Measurements from ENCODE around the gene INHBB. TPM values are rescaled to one million over a fixed set of nuclear protein-coding genes. Genes with fewer than 3 reads are reported as not detected.

The INHBB gene
- polyA plus RNA-seq, 2 of the 4 experiments (the other 2 are of a cell fraction): 7.2 to 25.3 TPM

GRCh38 chr2:120317916-120318315, 28.0 kb upstream of the INHBB start:
- FAIRE-seq: no peak
- no peak for DNase-seq (ENCODE audit: low read depth in 1 of 2, low spot score in 1 of 2)
- H3K4me3 ChIP-seq: no peak overlapping the region
- no peak for TF ChIP-seq BHLHE40 (IDR thresholded peaks at IDR 0.05; ENCODE audit: low read depth, low read length)
- TF ChIP-seq PHF8 (IDR thresholded peaks at IDR 0.05; ENCODE audit: borderline replicate concordance, low read depth): no peak
- no peak for TF ChIP-seq MYC (IDR thresholded peaks at IDR 0.05; ENCODE audit: borderline replicate concordance, low read length)
- TF ChIP-seq, protein P1, sequence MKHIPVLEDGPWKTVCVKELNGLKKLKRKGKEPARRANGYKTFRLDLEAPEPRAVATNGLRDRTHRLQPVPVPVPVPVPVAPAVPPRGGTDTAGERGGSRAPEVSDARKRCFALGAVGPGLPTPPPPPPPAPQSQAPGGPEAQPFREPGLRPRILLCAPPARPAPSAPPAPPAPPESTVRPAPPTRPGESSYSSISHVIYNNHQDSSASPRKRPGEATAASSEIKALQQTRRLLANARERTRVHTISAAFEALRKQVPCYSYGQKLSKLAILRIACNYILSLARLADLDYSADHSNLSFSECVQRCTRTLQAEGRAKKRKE (CRISPR knock-in tag; IDR thresholded peaks at IDR 0.05; ENCODE audit: low read depth): no peak
- no peak for TF ChIP-seq FOSL2 (IDR thresholded peaks at IDR 0.05)
- TF ChIP-seq FOSL2 (CRISPR knock-in tag; IDR thresholded peaks at IDR 0.05): no peak
- TF ChIP-seq ELK1 (IDR thresholded peaks at IDR 0.05; ENCODE audit: low read depth, low read length): no peak
- TF ChIP-seq RAD21 (conservative IDR thresholded peaks at IDR 0.05 in 1 of 2, IDR thresholded peaks at IDR 0.05 in 1 of 2): no peak
- TF ChIP-seq KDM1A (IDR thresholded peaks at IDR 0.05; ENCODE audit: low read depth): no peak
- TF ChIP-seq RCOR1 (IDR thresholded peaks at IDR 0.05; ENCODE audit: low read depth, low read length): no peak
- no peak for TF ChIP-seq EHF (CRISPR knock-in tag; IDR thresholded peaks at IDR 0.05)
- no peak for TF ChIP-seq CHD2 (IDR thresholded peaks at IDR 0.05; ENCODE audit: low read length, partially characterized antibody)
- H3K4me1 ChIP-seq: 0 out of 3 replicates have a peak, but pooled peaks cover 3% of the 10 kb centered on the region
- H3K4me2 ChIP-seq: no peak overlapping the region
- ATAC-seq: no peak
- ChIA-PET CTCF (interaction anchor here (1.0 to 1.5 kb wide), 3 partner anchors 14 to 363 kb away, joined by 3 to 6 read pairs (median 3); no protein-coding TSS in a partner anchor), POLR2A (no interaction called here)
- no peaks in the 10 kb centered on the region for H3K9me3 ChIP-seq
- no peak overlapping the region for H3K27ac ChIP-seq
- 85% methylated on average over 8 of the region's 8 CpGs for WGBS (ENCODE audit: missing lambda C conversion rate)

DNA sequence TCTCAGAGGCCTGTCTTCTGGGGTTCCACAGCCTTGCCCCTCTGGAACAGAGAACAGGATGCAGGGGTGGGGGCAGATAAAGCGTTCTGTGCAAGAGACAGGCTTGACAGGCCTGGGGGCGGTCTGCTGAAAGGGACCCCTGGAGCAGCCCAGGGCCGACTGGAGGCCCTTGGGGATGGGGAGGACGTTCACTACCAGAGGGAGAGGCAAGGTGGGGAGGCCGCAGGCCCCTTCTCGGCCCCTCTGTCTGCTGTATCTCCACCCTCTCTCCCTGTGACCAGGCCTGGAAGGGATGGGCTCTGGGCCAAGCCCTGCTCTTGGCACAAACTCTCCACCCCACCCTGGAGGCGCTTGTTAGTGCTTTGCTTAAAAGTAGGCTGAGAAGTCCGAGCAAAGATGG, 27.3 kb upstream of the INHBB start:
- Histone ChIP-seq H3K4me3 (no peak overlapping the region), H3K4me1 (no peaks in the 10 kb centered on the region), H3K4me2 (no peak overlapping the region), H3K27ac (no peak overlapping the region), H3K9me3 (no peaks in the 10 kb centered on the region)
- 59% methylated on average over 8 of the region's 8 CpGs for WGBS (ENCODE audit: missing lambda C conversion rate)
- FAIRE-seq (no peak), ATAC-seq (no peak), DNase-seq (ENCODE audit: low read depth in 1 of 2, low spot score in 1 of 2) (no peak)
- CTCF ChIA-PET: interaction anchor here (0.7 to 1.5 kb wide), 3 partner anchors 13 to 362 kb away, joined by 3 to 6 read pairs (median 3); no protein-coding TSS in a partner anchor
- TF ChIP-seq CTCF (IDR thresholded peaks at IDR 0.05) (no peak), NR3C1 (IDR thresholded peaks at IDR 0.05) (no peak), CHD2 (IDR thresholded peaks at IDR 0.05; ENCODE audit: low read length, partially characterized antibody) (no peak), RAD21 (conservative IDR thresholded peaks at IDR 0.05 in 1 of 2, IDR thresholded peaks at IDR 0.05 in 1 of 2) (no peak), EHF (CRISPR knock-in tag; IDR thresholded peaks at IDR 0.05) (no peak), HES2 (IDR thresholded peaks at IDR 0.05) (no peak), BCL3 (IDR thresholded peaks at IDR 0.05) (no peak), EP300 (IDR thresholded peaks at IDR 0.05) (no peak), NPAS2 (CRISPR knock-in tag; IDR thresholded peaks at IDR 0.05; ENCODE audit: borderline replicate concordance) (no peak), CHD4 (IDR thresholded peaks at IDR 0.05; ENCODE audit: borderline replicate concordance) (no peak), HOXB13 (CRISPR knock-in tag; IDR thresholded peaks at IDR 0.05; ENCODE audit: low read depth) (no peak)
- TF ChIP-seq, protein P2, sequence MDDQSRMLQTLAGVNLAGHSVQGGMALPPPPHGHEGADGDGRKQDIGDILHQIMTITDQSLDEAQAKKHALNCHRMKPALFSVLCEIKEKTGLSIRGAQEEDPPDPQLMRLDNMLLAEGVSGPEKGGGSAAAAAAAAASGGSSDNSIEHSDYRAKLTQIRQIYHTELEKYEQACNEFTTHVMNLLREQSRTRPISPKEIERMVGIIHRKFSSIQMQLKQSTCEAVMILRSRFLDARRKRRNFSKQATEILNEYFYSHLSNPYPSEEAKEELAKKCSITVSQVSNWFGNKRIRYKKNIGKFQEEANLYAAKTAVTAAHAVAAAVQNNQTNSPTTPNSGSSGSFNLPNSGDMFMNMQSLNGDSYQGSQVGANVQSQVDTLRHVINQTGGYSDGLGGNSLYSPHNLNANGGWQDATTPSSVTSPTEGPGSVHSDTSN (IDR thresholded peaks at IDR 0.05): no peak
- TF ChIP-seq, protein P3, sequence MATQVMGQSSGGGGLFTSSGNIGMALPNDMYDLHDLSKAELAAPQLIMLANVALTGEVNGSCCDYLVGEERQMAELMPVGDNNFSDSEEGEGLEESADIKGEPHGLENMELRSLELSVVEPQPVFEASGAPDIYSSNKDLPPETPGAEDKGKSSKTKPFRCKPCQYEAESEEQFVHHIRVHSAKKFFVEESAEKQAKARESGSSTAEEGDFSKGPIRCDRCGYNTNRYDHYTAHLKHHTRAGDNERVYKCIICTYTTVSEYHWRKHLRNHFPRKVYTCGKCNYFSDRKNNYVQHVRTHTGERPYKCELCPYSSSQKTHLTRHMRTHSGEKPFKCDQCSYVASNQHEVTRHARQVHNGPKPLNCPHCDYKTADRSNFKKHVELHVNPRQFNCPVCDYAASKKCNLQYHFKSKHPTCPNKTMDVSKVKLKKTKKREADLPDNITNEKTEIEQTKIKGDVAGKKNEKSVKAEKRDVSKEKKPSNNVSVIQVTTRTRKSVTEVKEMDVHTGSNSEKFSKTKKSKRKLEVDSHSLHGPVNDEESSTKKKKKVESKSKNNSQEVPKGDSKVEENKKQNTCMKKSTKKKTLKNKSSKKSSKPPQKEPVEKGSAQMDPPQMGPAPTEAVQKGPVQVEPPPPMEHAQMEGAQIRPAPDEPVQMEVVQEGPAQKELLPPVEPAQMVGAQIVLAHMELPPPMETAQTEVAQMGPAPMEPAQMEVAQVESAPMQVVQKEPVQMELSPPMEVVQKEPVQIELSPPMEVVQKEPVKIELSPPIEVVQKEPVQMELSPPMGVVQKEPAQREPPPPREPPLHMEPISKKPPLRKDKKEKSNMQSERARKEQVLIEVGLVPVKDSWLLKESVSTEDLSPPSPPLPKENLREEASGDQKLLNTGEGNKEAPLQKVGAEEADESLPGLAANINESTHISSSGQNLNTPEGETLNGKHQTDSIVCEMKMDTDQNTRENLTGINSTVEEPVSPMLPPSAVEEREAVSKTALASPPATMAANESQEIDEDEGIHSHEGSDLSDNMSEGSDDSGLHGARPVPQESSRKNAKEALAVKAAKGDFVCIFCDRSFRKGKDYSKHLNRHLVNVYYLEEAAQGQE (IDR thresholded peaks at IDR 0.05): no peak
- TF ChIP-seq, protein P4, sequence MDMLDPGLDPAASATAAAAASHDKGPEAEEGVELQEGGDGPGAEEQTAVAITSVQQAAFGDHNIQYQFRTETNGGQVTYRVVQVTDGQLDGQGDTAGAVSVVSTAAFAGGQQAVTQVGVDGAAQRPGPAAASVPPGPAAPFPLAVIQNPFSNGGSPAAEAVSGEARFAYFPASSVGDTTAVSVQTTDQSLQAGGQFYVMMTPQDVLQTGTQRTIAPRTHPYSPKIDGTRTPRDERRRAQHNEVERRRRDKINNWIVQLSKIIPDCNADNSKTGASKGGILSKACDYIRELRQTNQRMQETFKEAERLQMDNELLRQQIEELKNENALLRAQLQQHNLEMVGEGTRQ (IDR thresholded peaks at IDR 0.05): no peak
- POLR2A ChIA-PET: no interaction called here
